ENCODE data around the gene EAPP.
"Not testable (repeated sequence)": the region's sequence is repeated elsewhere in the genome, so short reads cannot be mapped to it uniquely, and the experiment has no call there.

The EAPP gene

GRCh38 chr14:34484726-34485125 is 54.8 kb downstream of the EAPP start:
- DNase-seq (ENCODE audit: low read depth in 1 of 2, low spot score in 1 of 2): no peak

- no peak for DNase-seq (ENCODE audit: low read depth in 1 of 2, low spot score in 1 of 2)
These were observed 57.0 kb downstream of the EAPP start for GRCh38 chr14:34482463-34482862.

GRCh38 chr14:34479694-34480093 is 59.8 kb downstream of the EAPP start:
- no peak for DNase-seq (ENCODE audit: low read depth in 1 of 2, low spot score in 1 of 2)

- no peak for DNase-seq (ENCODE audit: low read depth in 1 of 2, low spot score in 1 of 2)
These were observed 61.2 kb downstream of the EAPP start for GRCh38 chr14:34478261-34478660.

GRCh38 chr14:34476036-34476435 is 63.5 kb downstream of the EAPP start:
- not testable (repeated sequence) for DNase-seq (ENCODE audit: low read depth in 1 of 2, low spot score in 1 of 2)

GRCh38 chr14:34475163-34475562 is 64.3 kb downstream of the EAPP start:
- no peak for DNase-seq (ENCODE audit: low read depth in 1 of 2, low spot score in 1 of 2)

- no peak for DNase-seq (ENCODE audit: low read depth in 1 of 2, low spot score in 1 of 2)
These were observed 65.3 kb downstream of the EAPP start for GRCh38 chr14:34474187-34474679.

GRCh38 chr14:34472706-34473279 is 66.7 kb downstream of the EAPP start:
- no peak for DNase-seq (ENCODE audit: low read depth in 1 of 2, low spot score in 1 of 2)

GRCh38 chr14:34470319-34470718 is 69.2 kb downstream of the EAPP start:
- no peak for DNase-seq (ENCODE audit: low read depth in 1 of 2, low spot score in 1 of 2)

GRCh38 chr14:34466691-34467090 is 72.8 kb downstream of the EAPP start:
- no peak for DNase-seq (ENCODE audit: low read depth in 1 of 2, low spot score in 1 of 2)

Data from stimulated activated CD4-positive, alpha-beta T cell treated with anti-CD3 and anti-CD28 coated beads, Interleukin-15, amount 100 ng/mL, for 1 hour (primary cell).